Body of pancreas (tissue), 4 donors: ENCODE measurements around the gene MCTP1. TPM values are rescaled to one million over a fixed set of nuclear protein-coding genes. Genes with fewer than 3 reads are reported as not detected.

ENCODE experiments used
- ATAC-seq: fragments of 150-250 bp; one replicate; pipeline ENCODE4 v1.9.1; 2016
- DNase-seq, 4 donors: peaks; one replicate each; pipeline ENCODE4 v3.0.0-alpha.2; 2019
- H3K27ac ChIP-seq, 4 donors: fragments of 200-600 bp; sonication (generic); 1 replicate in 3 of 4; 2 replicates in 1 of 4; pipeline versions ENCODE4 v1.5.1 to v1.6.1; 2016 to 2019; ENCODE audit warnings: mild to moderate bottlenecking in 1 of 4, mixed read lengths in 1 of 4, moderate library complexity in 1 of 4
- H3K27me3 ChIP-seq, 2 donors: fragments of 200-600 bp; sonication (generic); one replicate each; pipeline ENCODE4 v1.6.0; 2016; ENCODE audit warnings: mild to moderate bottlenecking in 1 of 2
- H3K36me3 ChIP-seq, 2 donors: fragments of 200-600 bp; sonication (generic); replicated peaks in 1 of 2; 2 replicates each; pipeline ENCODE4 v1.5.1; 2016; ENCODE audit warnings: low read depth in 2 of 2; ENCODE audit not compliant: insufficient read depth in 1 of 2
- H3K4me1 ChIP-seq: fragments of 200-600 bp; sonication (generic); one replicate; pipeline ENCODE4 v1.6.0; 2016
- H3K4me3 ChIP-seq, 2 donors: fragments of 200-600 bp; sonication (generic); 1 replicate in 1 of 2; 2 replicates in 1 of 2; pipeline ENCODE4 v1.5.1; 2016 to 2019
- H3K9me3 ChIP-seq, 3 donors: fragments of 200-600 bp; sonication (generic); 1 replicate in 2 of 3; 2 replicates in 1 of 3; pipeline ENCODE4 v1.5.1; 2016
- POLR2A ChIP-seq, 3 donors: fragments of 450-650 bp; IDR thresholded peaks; one replicate each; pipeline ENCODE4 v1.6.1; 2016; ENCODE audit warnings: antibody characterized with exemption in 3 of 3, mild to moderate bottlenecking in 2 of 3
- WGBS, 2 donors: methylation state at CpG; one replicate each; pipeline ENCODE4 v1.1.5; 2017; 5-methylcytosine and 5-hydroxymethylcytosine counted together
- intact Hi-C: fragments of 100-400 bp; cut with DNase I; formaldehyde crosslinking; loops from one replicate; pipeline ENCODE4 v1.15.1; 2023
- total RNA-seq, 2 donors: library from RNA; depleted of rRNA; stranded (reverse); fragments of >200 nt; gene quantifications; one replicate each; pipeline ENCODE4 v1.1.0, GENCODE V29; 2016
- TF ChIP-seq, protein P1 (sequence below), 7 experiments: fragments of 450-650 bp in 4 of 7; fragments of 200-600 bp in 3 of 7; sonication (generic) in 3 of 7; IDR thresholded peaks; one replicate each; pipeline ENCODE4 v1.5.1; 2016 to 2019; ENCODE audit warnings: antibody characterized with exemption in 7 of 7

MCTP1 gene
- total RNA-seq, 2 donors from 2014 or later: 3.6 to 8.8 TPM

GRCh38 chr5:94916619-94917018 lies 368.3 kb downstream of the MCTP1 start:
- no peak for ATAC-seq
- H3K27me3 ChIP-seq: no peaks in the 10 kb centered on the region
- H3K27ac ChIP-seq: no peak overlapping the region
- 48% methylated on average over 2 of the region's 2 CpGs for WGBS, 2 donors
- DNase-seq: peak in 1 of 4 donors; percentile 8
- intact Hi-C loops: no loop called here
- no peak overlapping the region for H3K4me3 ChIP-seq
- no peak for TF ChIP-seq POLR2A (IDR thresholded peaks at IDR 0.05)
- TF ChIP-seq, protein P1, sequence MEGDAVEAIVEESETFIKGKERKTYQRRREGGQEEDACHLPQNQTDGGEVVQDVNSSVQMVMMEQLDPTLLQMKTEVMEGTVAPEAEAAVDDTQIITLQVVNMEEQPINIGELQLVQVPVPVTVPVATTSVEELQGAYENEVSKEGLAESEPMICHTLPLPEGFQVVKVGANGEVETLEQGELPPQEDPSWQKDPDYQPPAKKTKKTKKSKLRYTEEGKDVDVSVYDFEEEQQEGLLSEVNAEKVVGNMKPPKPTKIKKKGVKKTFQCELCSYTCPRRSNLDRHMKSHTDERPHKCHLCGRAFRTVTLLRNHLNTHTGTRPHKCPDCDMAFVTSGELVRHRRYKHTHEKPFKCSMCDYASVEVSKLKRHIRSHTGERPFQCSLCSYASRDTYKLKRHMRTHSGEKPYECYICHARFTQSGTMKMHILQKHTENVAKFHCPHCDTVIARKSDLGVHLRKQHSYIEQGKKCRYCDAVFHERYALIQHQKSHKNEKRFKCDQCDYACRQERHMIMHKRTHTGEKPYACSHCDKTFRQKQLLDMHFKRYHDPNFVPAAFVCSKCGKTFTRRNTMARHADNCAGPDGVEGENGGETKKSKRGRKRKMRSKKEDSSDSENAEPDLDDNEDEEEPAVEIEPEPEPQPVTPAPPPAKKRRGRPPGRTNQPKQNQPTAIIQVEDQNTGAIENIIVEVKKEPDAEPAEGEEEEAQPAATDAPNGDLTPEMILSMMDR (IDR thresholded peaks at IDR 0.05): no peak
- H3K36me3 ChIP-seq: no peaks in the 10 kb centered on the region
- H3K9me3 ChIP-seq: no peaks in the 10 kb centered on the region
- no peaks in the 10 kb centered on the region for H3K4me1 ChIP-seq

- no peak overlapping the region for H3K27ac ChIP-seq
- H3K4me1 ChIP-seq: no peaks in the 10 kb centered on the region
- H3K27me3 ChIP-seq: no peaks in the 10 kb centered on the region
- no peaks in the 10 kb centered on the region for H3K9me3 ChIP-seq
- TF ChIP-seq POLR2A (IDR thresholded peaks at IDR 0.05): no peak
- TF ChIP-seq, protein P1 (IDR thresholded peaks at IDR 0.05): no peak
- no peak overlapping the region for H3K4me3 ChIP-seq
- DNase-seq (no peak), ATAC-seq (no peak)
- intact Hi-C loops: no loop called here
- WGBS, 2 donors: 66 to 80% methylated on average over 3 of the region's 3 CpGs
- H3K36me3 ChIP-seq: no peaks in the 10 kb centered on the region
Measured at GRCh38 chr5:94911276-94911675, 373.6 kb downstream of the MCTP1 start.

GRCh38 chr5:94910721-94911120 lies 374.2 kb downstream of the MCTP1 start:
- intact Hi-C loops: no loop called here
- H3K4me3 ChIP-seq: no peak overlapping the region
- no peak for DNase-seq

GRCh38 chr5:94908889-94909480 lies 375.9 kb downstream of the MCTP1 start:
- H3K4me1 ChIP-seq: no peaks in the 10 kb centered on the region
- ATAC-seq: no peak
- no peak overlapping the region for H3K27ac ChIP-seq
- H3K4me3 ChIP-seq: no peak overlapping the region
- no peaks in the 10 kb centered on the region for H3K27me3 ChIP-seq
- no peak for DNase-seq
- no peaks in the 10 kb centered on the region for H3K9me3 ChIP-seq
- WGBS, 2 donors: 19 to 25% methylated on average over 2 of the region's 2 CpGs
- TF ChIP-seq, protein P1 (IDR thresholded peaks at IDR 0.05): peak; percentile 29 to 45 (median 40)
- no peak for TF ChIP-seq POLR2A (IDR thresholded peaks at IDR 0.05)
- no peaks in the 10 kb centered on the region for H3K36me3 ChIP-seq
- intact Hi-C loops: no loop called here

More at GRCh38 chr5:94910721-94911120, 374.2 kb downstream of the MCTP1 start:
- Histone ChIP-seq H3K4me1 (no peaks in the 10 kb centered on the region), H3K27me3 (no peaks in the 10 kb centered on the region), H3K9me3 (no peaks in the 10 kb centered on the region), H3K27ac (no peak overlapping the region), H3K36me3 (no peaks in the 10 kb centered on the region)
- ATAC-seq: no peak
- TF ChIP-seq POLR2A (IDR thresholded peaks at IDR 0.05): no peak
- TF ChIP-seq, protein P1 (IDR thresholded peaks at IDR 0.05): no peak

GRCh38 chr5:94906750-94907149 lies 378.1 kb downstream of the MCTP1 start:
- no peaks in the 10 kb centered on the region for H3K9me3 ChIP-seq
- intact Hi-C loops: no loop called here
- H3K27me3 ChIP-seq: no peaks in the 10 kb centered on the region
- H3K4me1 ChIP-seq: no peaks in the 10 kb centered on the region
- DNase-seq (no peak), ATAC-seq (no peak)
- no peaks in the 10 kb centered on the region for H3K36me3 ChIP-seq
- no peak overlapping the region for H3K27ac ChIP-seq
- TF ChIP-seq, protein P1 (IDR thresholded peaks at IDR 0.05): no peak
- no peak for TF ChIP-seq POLR2A (IDR thresholded peaks at IDR 0.05)
- H3K4me3 ChIP-seq: no peak overlapping the region
